Keratinocyte (primary cell): Measurements from ENCODE around the gene ZNF501. TPM values are rescaled to one million over a fixed set of nuclear protein-coding genes. Genes with fewer than 3 reads are reported as not detected.

ENCODE experiments used
- DNase-seq: peaks from one replicate; pipeline ENCODE4 v3.0.0-alpha.2; 2011; ENCODE audit warnings: low read depth, missing footprints, low spot score
- FAIRE-seq: peaks from 2 replicates; lab custom pipeline; 2011; peaks lifted over from hg19 to GRCh38; lab: Jason Lieb, UNC
- H2AFZ ChIP-seq: 2 replicates; pipeline ENCODE4 v1.6.0; 2012; ENCODE audit warnings: low read length, control low read depth, inconsistent platforms; ENCODE audit not compliant: control insufficient read depth
- H3K27ac ChIP-seq: 2 replicates; pipeline ENCODE4 v1.5.1; 2011; ENCODE audit warnings: low read length; ENCODE audit not compliant: control insufficient read depth, insufficient read depth
- H3K27me3 ChIP-seq: 3 replicates; pipeline ENCODE4 v1.6.0; 2011; ENCODE audit warnings: low read length; ENCODE audit not compliant: control insufficient read depth, insufficient read depth; ENCODE audit errors: extremely low read depth
- H3K36me3 ChIP-seq, 2 experiments: 2 replicates in 1 of 2; 3 replicates in 1 of 2; pipeline ENCODE4 v1.5.1; 2011; ENCODE audit warnings: low read length in 2 of 2, mild to moderate bottlenecking in 1 of 2; ENCODE audit not compliant: control insufficient read depth in 2 of 2, insufficient read depth in 2 of 2; ENCODE audit errors: extremely low read depth in 1 of 2
- H3K4me1 ChIP-seq: 3 replicates; pipeline ENCODE4 v1.5.1; 2011; ENCODE audit warnings: low read length; ENCODE audit not compliant: control insufficient read depth, insufficient read depth; ENCODE audit errors: extremely low read depth
- H3K4me2 ChIP-seq: 3 replicates; pipeline ENCODE4 v1.6.0; 2011; ENCODE audit warnings: low read depth, low read length; ENCODE audit not compliant: control insufficient read depth, insufficient read depth; ENCODE audit errors: extremely low read depth
- H3K4me3 ChIP-seq, 3 experiments: fragments of 200-600 bp in 1 of 3; sonication (generic) in 1 of 3; 2 replicates in 2 of 3; 3 replicates in 1 of 3; pipeline ENCODE4 v1.5.1; 2011 to 2016; ENCODE audit warnings: low read length in 3 of 3, mild to moderate bottlenecking in 3 of 3, control low read depth in 2 of 3, inconsistent platforms in 1 of 3, low read depth in 1 of 3, mixed read lengths in 1 of 3, mixed run types in 1 of 3, moderate library complexity in 1 of 3; ENCODE audit not compliant: control insufficient read depth in 2 of 3, insufficient read depth in 2 of 3; ENCODE audit errors: extremely low read depth in 1 of 3
- H3K79me2 ChIP-seq: 2 replicates; pipeline ENCODE4 v1.6.0; 2012; ENCODE audit warnings: low read length; ENCODE audit not compliant: control insufficient read depth, insufficient read depth
- H3K9ac ChIP-seq: 3 replicates; pipeline ENCODE4 v1.6.0; 2011; ENCODE audit warnings: low read length; ENCODE audit not compliant: control insufficient read depth, insufficient read depth; ENCODE audit errors: extremely low read depth
- H3K9me1 ChIP-seq: 3 replicates; pipeline ENCODE4 v1.6.0; 2011; ENCODE audit warnings: low read length; ENCODE audit not compliant: control insufficient read depth, insufficient read depth; ENCODE audit errors: extremely low read depth
- H3K9me3 ChIP-seq: 2 replicates; pipeline ENCODE4 v1.5.1; 2012; ENCODE audit warnings: low read depth, low read length; ENCODE audit not compliant: control insufficient read depth
- H4K20me1 ChIP-seq: 3 replicates; pipeline ENCODE4 v1.6.0; 2011; ENCODE audit warnings: low read length; ENCODE audit not compliant: control insufficient read depth, insufficient read depth; ENCODE audit errors: extremely low read depth
- EZH2 ChIP-seq: IDR thresholded peaks from one replicate; pipeline ENCODE4 v1.6.1; 2012; ENCODE audit warnings: inconsistent platforms, mild to moderate bottlenecking, low read length, moderate library complexity
- dilution Hi-C: fragments of 300-500 bp; cut with MboI; formaldehyde crosslinking; loops from one replicate; pipeline ENCODE4 v1.7.0; 2020; ENCODE audit warnings: low sequenced_read_pairs; ENCODE audit not compliant: extremely low pct_ligation_motif_present
- polyA plus RNA-seq, 5 experiments: library from polyadenylated mRNA; depleted of rRNA in 3 of 5; stranded (reverse) in 3 of 5; stranded (forward) in 1 of 5; unstranded in 1 of 5; fragments of >200 nt; gene quantifications; 1 replicate in 1 of 5; 2 replicates in 3 of 5; 3 replicates in 1 of 5; pipeline versions ENCODE4 v1.2.1 to v1.2.3, GENCODE V29; 2011 to 2012; ENCODE audit warnings: missing spikeins in 2 of 5, low read depth in 1 of 5, low replicate concordance in 1 of 5
- TF ChIP-seq, protein P1 (sequence below), 3 experiments: IDR thresholded peaks in 1 of 3; conservative IDR thresholded peaks in 1 of 3; optimal IDR thresholded peaks in 1 of 3; 2 replicates in 2 of 3; 3 replicates in 1 of 3; pipeline versions ENCODE3 to v1.5.1; 2011; ENCODE audit warnings: low read length in 3 of 3, mild to moderate bottlenecking in 3 of 3, moderate library complexity in 2 of 3, control low read depth in 1 of 3, inconsistent platforms in 1 of 3; ENCODE audit not compliant: insufficient read depth in 2 of 3; ENCODE audit errors: extremely low read depth in 1 of 3

ZNF501 gene
- polyA plus RNA-seq, 1 donor (not counting 4 experiments of a cell fraction or from before 2014, with no cell fraction given): 2.8 TPM

DNA sequence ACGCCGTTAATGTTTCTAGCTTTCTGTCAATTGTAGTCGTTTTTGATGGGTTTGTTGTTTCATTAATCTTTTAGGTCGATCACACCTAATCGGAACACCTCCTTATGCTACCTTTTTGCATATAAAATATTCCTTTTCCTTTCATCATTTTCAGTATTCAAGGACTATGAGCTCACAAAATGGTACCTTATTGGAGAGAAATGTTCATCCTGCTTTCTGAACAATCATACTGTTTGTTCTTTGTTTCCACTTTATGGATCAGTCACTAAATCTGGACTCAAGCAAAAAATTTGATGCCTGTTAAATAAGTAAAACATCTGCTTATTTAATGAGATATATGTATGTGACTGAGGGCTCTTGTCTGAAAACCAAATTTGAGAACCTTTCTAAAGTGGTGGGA lies 33.3 kb downstream of the ZNF501 start:
- TF ChIP-seq, protein P1, sequence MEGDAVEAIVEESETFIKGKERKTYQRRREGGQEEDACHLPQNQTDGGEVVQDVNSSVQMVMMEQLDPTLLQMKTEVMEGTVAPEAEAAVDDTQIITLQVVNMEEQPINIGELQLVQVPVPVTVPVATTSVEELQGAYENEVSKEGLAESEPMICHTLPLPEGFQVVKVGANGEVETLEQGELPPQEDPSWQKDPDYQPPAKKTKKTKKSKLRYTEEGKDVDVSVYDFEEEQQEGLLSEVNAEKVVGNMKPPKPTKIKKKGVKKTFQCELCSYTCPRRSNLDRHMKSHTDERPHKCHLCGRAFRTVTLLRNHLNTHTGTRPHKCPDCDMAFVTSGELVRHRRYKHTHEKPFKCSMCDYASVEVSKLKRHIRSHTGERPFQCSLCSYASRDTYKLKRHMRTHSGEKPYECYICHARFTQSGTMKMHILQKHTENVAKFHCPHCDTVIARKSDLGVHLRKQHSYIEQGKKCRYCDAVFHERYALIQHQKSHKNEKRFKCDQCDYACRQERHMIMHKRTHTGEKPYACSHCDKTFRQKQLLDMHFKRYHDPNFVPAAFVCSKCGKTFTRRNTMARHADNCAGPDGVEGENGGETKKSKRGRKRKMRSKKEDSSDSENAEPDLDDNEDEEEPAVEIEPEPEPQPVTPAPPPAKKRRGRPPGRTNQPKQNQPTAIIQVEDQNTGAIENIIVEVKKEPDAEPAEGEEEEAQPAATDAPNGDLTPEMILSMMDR (optimal IDR thresholded peaks at IDR 0.05 in 1 of 3, IDR thresholded peaks at IDR 0.05 in 1 of 3, conservative IDR thresholded peaks at IDR 0.05 in 1 of 3; ENCODE audit: extremely low read depth in 1 of 3, insufficient read depth in 2 of 3, low read length in 3 of 3): no peak
- no peak for TF ChIP-seq EZH2
- Histone ChIP-seq H3K79me2 (peaks cover 49% of the 10 kb centered on the region), H3K9ac (peak overlapping the region; percentile 85)

DNA sequence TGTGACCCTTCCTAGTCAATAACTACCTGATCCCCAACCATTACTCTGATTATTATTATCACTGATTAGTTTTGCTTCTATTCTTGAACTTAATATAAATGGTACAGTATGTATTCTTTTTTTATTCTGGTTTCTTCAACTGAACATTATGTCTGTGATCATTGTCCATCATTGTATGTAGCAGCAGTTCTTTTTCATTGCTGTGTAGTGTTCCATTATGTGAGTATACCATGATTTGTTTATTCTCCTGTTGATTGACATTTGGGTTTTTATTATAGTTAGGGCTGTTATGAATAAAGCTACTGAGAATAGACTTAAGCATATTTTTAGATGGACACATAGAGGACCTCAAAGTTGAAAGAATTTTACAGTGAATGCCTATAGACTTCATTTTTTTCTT lies 34.8 kb downstream of the ZNF501 start:
- no peak for DNase-seq
- TF ChIP-seq, protein P1 (optimal IDR thresholded peaks at IDR 0.05 in 1 of 3, IDR thresholded peaks at IDR 0.05 in 1 of 3, conservative IDR thresholded peaks at IDR 0.05 in 1 of 3; ENCODE audit: extremely low read depth in 1 of 3, insufficient read depth in 2 of 3, low read length in 3 of 3): no peak
- TF ChIP-seq EZH2: no peak
- no peak overlapping the region for H3K4me3 ChIP-seq
- no peak overlapping the region for H3K4me2 ChIP-seq
- dilution Hi-C loops: no loop called here
- no peak overlapping the region for H2AFZ ChIP-seq
- H3K79me2 ChIP-seq: peaks cover 44% of the 10 kb centered on the region
- no peak overlapping the region for H3K27ac ChIP-seq
- FAIRE-seq: no peak
- H3K27me3 ChIP-seq: no peaks in the 10 kb centered on the region
- H4K20me1 ChIP-seq: no peaks in the 10 kb centered on the region
- peaks cover 9% of the 10 kb centered on the region for H3K4me1 ChIP-seq
- no peaks in the 10 kb centered on the region for H3K9me1 ChIP-seq
- H3K36me3 ChIP-seq: peaks cover 0 to 7% of the 10 kb centered on the region in 2 experiments
- H3K9ac ChIP-seq: no peak overlapping the region
- no peaks in the 10 kb centered on the region for H3K9me3 ChIP-seq

More for the DNA sequence above, 33.3 kb downstream of the ZNF501 start:
- Histone ChIP-seq H2AFZ (peak overlapping the region; percentile 100), H3K4me3 (peak overlapping the region in 2 of 3 experiments; percentile 63 to 98), H3K9me3 (no peaks in the 10 kb centered on the region), H3K27me3 (no peaks in the 10 kb centered on the region), H3K4me2 (peak overlapping the region; percentile 99), H4K20me1 (no peaks in the 10 kb centered on the region), H3K4me1 (peaks cover 9% of the 10 kb centered on the region), H3K36me3 (peaks cover 0 to 3% of the 10 kb centered on the region in 2 experiments), H3K27ac (peak overlapping the region; percentile 79), H3K9me1 (no peaks in the 10 kb centered on the region)
- dilution Hi-C loops: no loop called here
- FAIRE-seq (no peak), DNase-seq (no peak)
